ENCODE data around the gene HEG1. TPM values are rescaled to one million over a fixed set of nuclear protein-coding genes. Genes with fewer than 3 reads are reported as not detected.
A peak's percentile ranks its signal among the peaks of the same experiment; 100 is the strongest.

HEG1 gene
- total RNA-seq, 2 donors from 2014 or later: 7.4 to 9.5 TPM

- Mint-ChIP-seq H3K27ac (no peak overlapping the region), H3K9me3 (no peaks in the 10 kb centered on the region), H3K27me3 (ENCODE audit: low read depth) (peaks cover 59% of the 10 kb centered on the region), H3K4me1 (ENCODE audit: low read depth) (peaks cover 13% of the 10 kb centered on the region), H3K36me3 (ENCODE audit: insufficient read depth in 2 of 2) (peaks cover 0 to 2% of the 10 kb centered on the region in 2 donors), H3K4me3 (no peak overlapping the region)
- ATAC-seq (replicated peaks in 1 of 2) (no peak), DNase-seq (no peak)
Observed at GRCh38 chr3:125061170-125061569, 5.4 kb upstream of the HEG1 start.

- DNase-seq (no peak), ATAC-seq (replicated peaks in 1 of 2) (no peak)
- Mint-ChIP-seq H3K4me3 (no peak overlapping the region), H3K4me1 (ENCODE audit: low read depth) (peaks cover 17% of the 10 kb centered on the region), H3K27ac (no peak overlapping the region), H3K27me3 (ENCODE audit: low read depth) (peaks cover 59% of the 10 kb centered on the region), H3K9me3 (no peaks in the 10 kb centered on the region), H3K36me3 (ENCODE audit: insufficient read depth in 2 of 2) (peaks cover under 1 to 2% of the 10 kb centered on the region in 2 donors)
Observed at GRCh38 chr3:125059488-125060245, 3.9 kb upstream of the HEG1 start.

- H3K9me3 Mint-ChIP-seq: no peaks in the 10 kb centered on the region
- ATAC-seq (replicated peaks in 1 of 2): no peak
- no peak for DNase-seq
- H3K36me3 Mint-ChIP-seq (ENCODE audit: insufficient read depth in 2 of 2): peaks cover 3% of the 10 kb centered on the region in 2 donors
- no peak overlapping the region for H3K4me3 Mint-ChIP-seq
- peaks cover 64% of the 10 kb centered on the region for H3K27me3 Mint-ChIP-seq (ENCODE audit: low read depth)
- no peak overlapping the region for H3K27ac Mint-ChIP-seq
- H3K4me1 Mint-ChIP-seq (ENCODE audit: low read depth): peaks cover 25% of the 10 kb centered on the region
Observed at GRCh38 chr3:125058959-125059358, 3.2 kb upstream of the HEG1 start.

GRCh38 chr3:125058529-125058928 is 2.7 kb upstream of the HEG1 start:
- Mint-ChIP-seq H3K27ac (no peak overlapping the region), H3K27me3 (ENCODE audit: low read depth) (peaks cover 64% of the 10 kb centered on the region), H3K4me1 (ENCODE audit: low read depth) (peaks cover 29% of the 10 kb centered on the region), H3K9me3 (no peaks in the 10 kb centered on the region), H3K36me3 (ENCODE audit: insufficient read depth in 2 of 2) (peaks cover 1 to 3% of the 10 kb centered on the region in 2 donors), H3K4me3 (no peak overlapping the region)
- ATAC-seq (replicated peaks in 1 of 2): no peak
- no peak for DNase-seq

- peaks cover 1 to 3% of the 10 kb centered on the region in 2 donors for H3K36me3 Mint-ChIP-seq (ENCODE audit: insufficient read depth in 2 of 2)
- H3K9me3 Mint-ChIP-seq: no peaks in the 10 kb centered on the region
- no peak overlapping the region for H3K27ac Mint-ChIP-seq
- ATAC-seq (replicated peaks in 1 of 2): no peak
- peaks cover 58% of the 10 kb centered on the region for H3K27me3 Mint-ChIP-seq (ENCODE audit: low read depth)
- peak overlapping the region in 1 of 2 donors; percentile 61 for H3K4me3 Mint-ChIP-seq
- DNase-seq: no peak
- peaks cover 41% of the 10 kb centered on the region for H3K4me1 Mint-ChIP-seq (ENCODE audit: low read depth)
Observed at GRCh38 chr3:125057186-125057850, 1.5 kb upstream of the HEG1 start.

GRCh38 chr3:125055331-125055912 is 375 bp downstream of the HEG1 start:
- H3K36me3 Mint-ChIP-seq (ENCODE audit: insufficient read depth in 2 of 2): peaks cover 3 to 5% of the 10 kb centered on the region in 2 donors
- H3K27me3 Mint-ChIP-seq (ENCODE audit: low read depth): peaks cover 42% of the 10 kb centered on the region
- H3K4me3 Mint-ChIP-seq: peak overlapping the region; percentile 87 to 98
- no peaks in the 10 kb centered on the region for H3K9me3 Mint-ChIP-seq
- H3K27ac Mint-ChIP-seq: no peak overlapping the region
- ATAC-seq (replicated peaks in 1 of 2) (peak; percentile 20 to 32), DNase-seq (peak; percentile 35 to 45)
- H3K4me1 Mint-ChIP-seq (ENCODE audit: low read depth): peaks cover 59% of the 10 kb centered on the region

- Mint-ChIP-seq H3K27me3 (ENCODE audit: low read depth) (peaks cover 37% of the 10 kb centered on the region), H3K9me3 (no peaks in the 10 kb centered on the region), H3K4me1 (ENCODE audit: low read depth) (peaks cover 62% of the 10 kb centered on the region), H3K27ac (peak overlapping the region; percentile 56), H3K4me3 (peak overlapping the region; percentile 87 to 98), H3K36me3 (ENCODE audit: insufficient read depth in 2 of 2) (peaks cover 3 to 6% of the 10 kb centered on the region in 2 donors)
- peak in 1 of 2 donors; percentile 8 for ATAC-seq (replicated peaks in 1 of 2)
- no peak for DNase-seq
Observed at GRCh38 chr3:125054449-125055329, 1.1 kb downstream of the HEG1 start.

- peaks cover 37% of the 10 kb centered on the region for H3K27me3 Mint-ChIP-seq (ENCODE audit: low read depth)
- DNase-seq (no peak), ATAC-seq (replicated peaks in 1 of 2) (no peak)
- no peak overlapping the region for H3K27ac Mint-ChIP-seq
- H3K36me3 Mint-ChIP-seq (ENCODE audit: insufficient read depth in 2 of 2): peaks cover 3 to 6% of the 10 kb centered on the region in 2 donors
- peaks cover 68% of the 10 kb centered on the region for H3K4me1 Mint-ChIP-seq (ENCODE audit: low read depth)
- H3K4me3 Mint-ChIP-seq: peak overlapping the region; percentile 87 to 98
- no peaks in the 10 kb centered on the region for H3K9me3 Mint-ChIP-seq
Observed at GRCh38 chr3:125054062-125054448, 1.7 kb downstream of the HEG1 start.

- H3K9me3 Mint-ChIP-seq: no peaks in the 10 kb centered on the region
- ATAC-seq (replicated peaks in 1 of 2): no peak
- H3K27ac Mint-ChIP-seq: no peak overlapping the region
- no peak for DNase-seq
- H3K36me3 Mint-ChIP-seq (ENCODE audit: insufficient read depth in 2 of 2): peaks cover 3 to 6% of the 10 kb centered on the region in 2 donors
- H3K4me1 Mint-ChIP-seq (ENCODE audit: low read depth): peaks cover 70% of the 10 kb centered on the region
- H3K27me3 Mint-ChIP-seq (ENCODE audit: low read depth): peaks cover 37% of the 10 kb centered on the region
- H3K4me3 Mint-ChIP-seq: peak overlapping the region; percentile 87 to 98
Observed at GRCh38 chr3:125053304-125053699, 2.5 kb downstream of the HEG1 start.

- H3K4me3 Mint-ChIP-seq: peak overlapping the region; percentile 82 to 84
- ATAC-seq (replicated peaks in 1 of 2) (no peak), DNase-seq (no peak)
- peaks cover 73% of the 10 kb centered on the region for H3K4me1 Mint-ChIP-seq (ENCODE audit: low read depth)
- no peaks in the 10 kb centered on the region for H3K9me3 Mint-ChIP-seq
- peaks cover 32% of the 10 kb centered on the region for H3K27me3 Mint-ChIP-seq (ENCODE audit: low read depth)
- H3K36me3 Mint-ChIP-seq (ENCODE audit: insufficient read depth in 2 of 2): peaks cover 3 to 6% of the 10 kb centered on the region in 2 donors
- peak overlapping the region; percentile 6 for H3K27ac Mint-ChIP-seq
Observed at GRCh38 chr3:125052624-125053303, 3.0 kb downstream of the HEG1 start.

- Mint-ChIP-seq H3K36me3 (ENCODE audit: insufficient read depth in 2 of 2) (peaks cover 3 to 6% of the 10 kb centered on the region in 2 donors), H3K9me3 (no peaks in the 10 kb centered on the region), H3K4me3 (peak overlapping the region; percentile 82 to 84), H3K4me1 (ENCODE audit: low read depth) (peaks cover 71% of the 10 kb centered on the region), H3K27ac (peak overlapping the region; percentile 6), H3K27me3 (ENCODE audit: low read depth) (peaks cover 24% of the 10 kb centered on the region)
- DNase-seq (peak; percentile 53 to 71), ATAC-seq (replicated peaks in 1 of 2) (peak; percentile 62 to 72)
Observed at GRCh38 chr3:125051715-125052581, 3.8 kb downstream of the HEG1 start.

Data from activated T-cell treated with anti-CD3 and anti-CD28 coated beads, Interleukin-2, amount 50 U/mL, for 72 hours (primary cell).